GM19025 (cell line): Measurements from ENCODE around the gene IFITM10.
"Not testable (repeated sequence)": the region's sequence is repeated elsewhere in the genome, so short reads cannot be mapped to it uniquely, and the experiment has no call there.

Experiments
- ATAC-seq: cut with Tn5 transposase; IDR thresholded peaks from one replicate; pipeline ENCODE4 v1.9.1; 2021; ENCODE audit warnings: mild to moderate bottlenecking, low read depth, moderate library complexity; ENCODE audit not compliant: unreplicated experiment

The IFITM10 gene

DNA sequence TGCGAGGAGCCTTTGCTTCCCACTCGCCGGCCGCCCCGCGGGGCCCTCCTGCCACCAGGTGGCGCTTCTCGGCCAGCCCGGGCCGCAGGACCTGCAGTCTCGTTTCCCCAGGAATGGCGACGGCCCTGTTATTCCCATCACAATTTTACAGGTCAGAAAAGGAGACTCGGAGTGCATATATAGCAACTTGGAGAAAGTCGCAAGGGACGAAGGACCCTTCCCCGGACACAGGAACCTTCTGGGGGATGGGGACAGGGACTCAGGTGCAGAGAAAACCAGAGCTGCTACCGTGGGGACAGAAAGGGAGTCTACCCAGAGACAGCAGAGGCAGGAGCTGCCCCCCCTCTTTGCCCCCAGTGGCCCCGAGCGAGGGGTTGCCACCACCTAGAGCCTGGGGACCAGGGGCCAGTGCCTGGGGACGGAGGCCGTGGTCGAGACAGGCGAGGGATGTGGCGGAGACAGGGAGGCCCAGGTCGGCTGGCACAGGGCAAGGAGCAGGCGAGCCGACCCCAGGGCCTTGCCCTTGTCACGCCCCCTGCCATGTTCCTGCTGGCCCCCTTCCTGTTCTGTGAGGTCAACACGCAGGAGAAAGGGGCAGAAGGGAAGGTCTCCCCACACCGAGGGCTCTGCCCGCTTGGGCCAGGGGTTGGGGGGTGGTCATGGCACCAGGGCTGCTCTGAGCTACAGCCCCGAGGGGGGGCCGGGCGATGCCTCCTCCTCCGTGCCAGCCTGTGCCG is 56.9 kb downstream of the IFITM10 start:
- ATAC-seq: no peak

- no peak for ATAC-seq
These were observed 57.6 kb downstream of the IFITM10 start for GRCh38 chr11:1692708-1693326.

DNA sequence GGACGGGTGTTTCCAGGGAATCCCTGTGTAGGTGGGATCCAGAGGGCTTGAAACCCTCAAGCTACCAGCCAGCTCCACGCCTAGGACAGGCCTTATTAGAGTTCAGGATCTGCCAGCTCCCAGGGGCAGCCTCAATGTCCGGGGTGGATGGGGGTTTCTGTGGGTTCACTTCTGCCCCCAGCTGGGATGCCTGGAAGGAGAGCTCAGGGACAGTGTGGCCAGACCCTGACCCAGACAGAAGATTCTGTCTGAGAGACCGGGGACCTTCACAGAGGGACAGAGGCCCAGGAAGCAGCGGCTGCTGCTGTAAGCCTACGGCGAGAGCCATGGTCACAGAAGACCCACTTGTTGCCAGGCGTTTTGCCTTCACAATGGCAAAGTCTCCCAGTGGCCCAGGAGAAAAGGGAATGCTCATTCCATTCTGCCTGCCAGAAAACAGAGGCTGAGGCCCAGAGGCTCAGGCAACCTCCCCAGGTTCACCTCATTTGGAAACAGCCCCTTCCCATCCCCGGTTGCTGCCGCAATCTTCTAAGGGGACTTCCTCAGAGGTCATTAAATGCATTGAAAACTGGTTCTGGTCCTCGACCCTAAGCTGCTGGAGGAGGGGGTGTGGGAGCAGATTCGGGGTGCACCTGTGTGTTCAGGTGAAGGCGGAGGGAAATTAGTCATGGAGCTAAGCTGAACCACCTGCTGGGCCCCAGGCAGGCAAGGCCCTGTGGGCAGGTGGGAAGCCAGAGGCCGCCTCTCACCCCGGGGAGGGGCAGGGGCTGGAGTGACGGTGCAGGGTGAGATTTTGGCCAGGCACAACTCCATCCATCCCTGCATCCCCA is 58.3 kb downstream of the IFITM10 start:
- no peak for ATAC-seq

- ATAC-seq: no peak
These were observed 59.1 kb downstream of the IFITM10 start for GRCh38 chr11:1691026-1691877.

- ATAC-seq: no peak
These were observed 60.0 kb downstream of the IFITM10 start for GRCh38 chr11:1690167-1691025.

DNA sequence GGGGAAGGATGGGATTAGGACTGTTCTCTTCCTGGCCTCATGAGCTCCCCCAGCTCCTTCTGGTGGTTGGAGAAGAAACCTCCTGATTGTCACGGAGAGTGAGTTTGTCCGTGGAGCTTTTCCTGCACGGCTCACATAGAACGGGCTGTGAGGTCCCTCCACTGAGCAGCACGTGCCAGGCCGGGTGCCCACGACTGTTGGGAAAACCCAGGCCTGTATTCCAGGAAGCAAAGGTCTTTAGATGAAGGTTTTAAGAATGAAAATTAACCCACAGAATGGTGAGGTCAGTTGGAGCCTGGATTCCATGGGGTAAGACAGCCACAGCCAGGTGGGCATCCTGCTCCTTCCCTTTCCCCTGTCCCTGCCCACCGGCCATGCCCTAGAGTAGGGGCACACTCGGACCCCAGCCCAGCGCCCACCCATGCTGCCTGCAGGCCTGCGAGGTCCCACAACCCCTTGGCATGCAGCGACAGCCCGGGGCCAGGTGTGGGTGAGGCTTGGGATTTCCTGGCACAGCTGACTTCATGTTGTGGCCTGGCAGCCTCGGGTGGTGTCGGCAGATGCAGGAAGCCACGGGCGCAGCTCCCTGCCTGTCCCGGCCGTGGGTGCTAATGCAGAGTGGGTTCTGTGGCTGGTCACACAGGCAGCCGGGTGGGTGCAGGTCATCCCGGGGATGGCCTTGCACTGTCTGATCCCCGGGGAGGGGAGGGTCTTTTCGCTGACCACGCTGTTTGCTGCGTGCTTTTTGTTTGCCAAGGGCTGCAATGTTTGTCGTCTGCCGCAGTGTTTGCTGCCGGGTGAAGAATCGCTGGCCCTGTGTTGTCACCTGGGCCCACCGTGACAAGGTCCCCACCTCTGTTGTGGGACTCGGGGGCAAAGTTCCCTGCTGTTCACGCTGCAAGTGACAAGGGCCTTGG is 60.9 kb downstream of the IFITM10 start:
- ATAC-seq: not testable (repeated sequence)

GRCh38 chr11:1688336-1688947 is 62.0 kb downstream of the IFITM10 start:
- not testable (repeated sequence) for ATAC-seq

DNA sequence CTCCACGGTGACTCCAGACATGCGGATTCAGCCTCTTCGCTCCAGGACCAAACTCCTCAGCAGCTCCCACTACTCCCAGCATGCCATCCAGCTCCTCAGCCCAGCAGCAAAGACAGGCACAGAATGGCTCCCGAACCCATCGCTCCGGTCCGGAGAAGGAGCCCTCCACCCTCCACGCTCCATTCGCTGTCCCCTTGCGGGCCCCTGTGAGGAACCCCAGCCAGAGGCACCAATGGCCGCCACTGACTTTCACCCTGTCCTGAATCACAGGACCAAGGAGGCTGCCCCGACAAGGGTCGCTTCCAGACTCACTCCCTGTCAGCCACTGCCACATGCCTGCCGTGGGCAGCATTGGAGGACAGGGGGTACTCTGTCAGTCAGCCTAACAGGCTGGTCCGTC is 64.2 kb downstream of the IFITM10 start:
- ATAC-seq: not testable (repeated sequence)

GRCh38 chr11:1684886-1685874 is 65.2 kb downstream of the IFITM10 start:
- not testable (repeated sequence) for ATAC-seq

GRCh38 chr11:1683904-1684572 is 66.4 kb downstream of the IFITM10 start:
- not testable (repeated sequence) for ATAC-seq

DNA sequence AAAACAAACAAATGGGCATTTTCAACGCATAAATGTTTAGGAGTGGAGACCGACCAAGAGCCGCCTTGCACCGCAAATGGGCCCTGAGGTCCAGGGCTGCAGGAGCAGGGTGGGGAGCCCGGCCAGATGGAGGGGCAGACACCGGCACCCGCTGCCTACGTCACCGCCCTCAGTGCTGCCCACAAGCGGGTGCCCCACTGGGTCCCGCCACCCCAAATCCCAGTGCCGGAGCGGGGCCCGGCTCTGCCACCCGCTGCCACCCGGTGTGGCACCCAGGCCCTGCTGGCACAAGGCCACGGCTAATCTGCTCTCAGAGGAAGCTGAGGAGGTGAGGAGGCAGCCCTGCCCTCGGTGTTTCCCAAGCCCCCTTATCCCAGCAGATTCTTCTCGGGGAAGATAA is 67.2 kb downstream of the IFITM10 start:
- not testable (repeated sequence) for ATAC-seq
